ENCODE results near the gene UBALD1.

- TF ChIP-seq CTCF (conservative IDR thresholded peaks at IDR 0.05) (no peak), EZH2 (IDR thresholded peaks at IDR 0.05; ENCODE audit: low read depth) (no peak)
These were observed 37.9 kb upstream of the UBALD1 start for GRCh38 chr16:4652561-4652960.

All from PC-9 (cell line).